HL-60/S4 treated with retinoic acid at 250 ng/mL for 4 days and 3 days (cell line): ENCODE measurements around the gene SCN1A.
"Not testable (repeated sequence)": the region's sequence is repeated elsewhere in the genome, so short reads cannot be mapped to it uniquely, and the experiment has no call there.

Experiments
- in situ Hi-C: fragments of 300-500 bp; cut with MboI; formaldehyde crosslinking; loops from 2 replicates; pipeline ENCODE4 v1.7.0; 2022; ENCODE audit warnings: low sequenced_read_pairs

The SCN1A gene

GRCh38 chr2:166127217-166128155, at the start of gene SCN1A:
SCN1A (minus strand) TSS chr2:166128020; CDS start chr2:166073621, 54,399 bp downstream.
- in situ Hi-C loops = no loop called here

DNA sequence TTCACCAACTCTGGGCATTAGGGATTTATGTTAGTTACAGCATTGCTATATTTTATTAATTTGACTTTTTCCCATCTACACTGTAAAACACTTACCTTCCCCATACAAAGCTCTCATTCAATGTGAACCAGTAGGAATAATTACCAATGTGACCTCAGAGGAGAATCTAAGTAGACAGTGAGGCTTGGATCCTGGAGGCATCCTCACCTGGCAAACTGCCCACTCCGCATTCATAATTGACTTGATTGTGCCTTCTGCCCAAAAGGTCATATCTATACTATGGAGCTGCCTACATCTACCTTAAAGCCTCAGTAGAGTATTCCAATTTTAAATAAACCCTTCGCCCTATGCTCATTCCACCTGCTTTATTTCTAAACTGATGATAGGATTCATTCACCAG, 45.4 kb upstream of the SCN1A start:
- in situ Hi-C loops = no loop called here

DNA sequence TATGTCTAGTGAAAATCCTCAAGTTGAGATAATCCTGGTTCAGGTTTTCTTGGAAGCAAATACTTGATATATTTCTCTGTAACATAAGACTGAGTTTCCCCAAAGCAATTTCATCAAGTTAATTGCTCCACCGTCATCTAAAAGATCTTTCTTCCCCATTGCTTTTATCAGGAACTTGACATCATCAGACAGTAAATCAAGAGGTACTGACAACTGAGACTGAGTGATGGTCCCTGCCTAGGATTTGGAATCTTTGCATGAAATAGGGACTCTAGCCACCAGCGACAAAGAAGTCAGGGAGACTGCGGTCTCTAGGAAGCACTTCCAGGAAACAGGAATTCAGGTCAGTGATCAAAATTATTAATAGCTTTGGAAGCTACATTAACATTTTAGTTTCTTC, 43.4 kb upstream of the SCN1A start:
- in situ Hi-C loops = no loop called here

DNA sequence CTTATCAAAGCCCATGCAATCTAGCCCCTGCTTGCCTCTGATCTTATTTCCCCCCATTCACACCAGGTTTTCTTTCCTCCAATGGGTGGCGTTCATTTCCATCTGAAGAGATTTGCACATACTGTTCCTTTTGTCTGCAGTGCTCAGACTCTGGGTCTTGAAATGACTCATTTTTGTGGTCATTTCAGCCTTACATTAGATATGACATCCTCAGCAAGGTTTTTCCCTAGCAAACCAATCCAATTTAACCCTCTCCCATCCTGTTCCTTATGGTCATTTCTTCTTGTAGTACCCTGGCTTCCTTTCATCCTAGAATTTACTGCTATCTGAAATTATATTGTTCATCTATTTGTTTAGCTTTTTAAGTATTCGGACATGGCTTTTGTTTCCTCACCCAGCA, 42.5 kb upstream of the SCN1A start:
- in situ Hi-C loops = no loop called here

DNA sequence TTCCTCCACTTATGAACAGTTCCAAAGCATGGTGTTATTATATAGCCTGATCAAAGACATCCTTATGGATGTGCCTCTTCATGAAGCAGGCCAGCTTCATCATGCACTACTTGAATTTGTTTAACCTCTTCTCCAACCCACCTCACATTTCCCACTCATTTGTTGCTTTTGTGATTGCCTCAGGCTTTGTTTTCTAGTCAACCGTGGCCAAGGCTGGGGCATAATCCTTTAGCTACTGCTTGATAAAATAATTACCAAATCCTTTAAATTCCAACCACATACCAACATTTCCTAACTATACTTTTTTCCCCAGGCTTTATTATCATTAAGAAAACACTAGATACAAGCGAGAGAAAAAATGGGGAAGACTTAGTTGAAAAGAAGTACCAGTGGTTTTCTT, 39.6 kb upstream of the SCN1A start:
- in situ Hi-C loops = no loop called here

DNA sequence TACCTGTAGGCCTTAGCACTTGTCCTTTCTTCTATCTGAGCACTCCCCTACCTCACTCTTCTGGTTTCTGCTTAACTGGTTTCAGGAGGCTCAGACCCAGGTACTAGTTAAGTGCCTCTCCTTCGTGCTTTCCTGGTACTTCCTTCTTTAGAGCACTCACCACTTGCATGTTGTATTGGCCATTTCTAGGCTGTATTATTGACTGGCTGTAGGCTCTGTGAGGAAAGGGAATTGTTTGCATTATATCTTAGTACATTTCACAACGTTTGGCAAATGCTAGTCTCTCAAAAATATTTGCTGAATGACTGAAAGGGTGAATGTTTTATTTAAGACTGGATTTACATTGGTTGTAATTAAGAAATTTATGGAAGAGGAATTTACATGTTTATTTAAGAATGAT, 36.0 kb upstream of the SCN1A start:
- in situ Hi-C loops = no loop called here

GRCh38 chr2:166158546-166158945, 30.7 kb upstream of the SCN1A start:
- in situ Hi-C loops = no loop called here

DNA sequence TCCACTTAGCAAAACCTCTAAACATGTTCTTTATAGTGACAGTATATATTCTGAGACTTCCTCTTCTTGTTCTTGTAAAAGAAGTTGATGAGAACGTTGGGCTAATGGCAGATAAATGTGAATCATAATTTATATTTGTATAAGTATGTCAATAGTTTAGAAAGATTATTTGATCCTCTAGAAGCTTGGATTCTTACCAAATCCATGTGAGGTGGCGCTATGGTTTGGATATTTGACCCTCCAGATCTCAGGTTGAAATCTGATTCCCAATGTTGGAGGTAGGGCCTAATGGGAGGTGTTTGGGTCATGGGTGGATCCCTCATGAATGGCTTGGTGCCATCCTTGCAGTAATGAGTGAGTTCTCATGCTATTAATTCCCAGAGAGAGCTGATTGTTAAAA, 29.8 kb upstream of the SCN1A start:
- in situ Hi-C loops = no loop called here

DNA sequence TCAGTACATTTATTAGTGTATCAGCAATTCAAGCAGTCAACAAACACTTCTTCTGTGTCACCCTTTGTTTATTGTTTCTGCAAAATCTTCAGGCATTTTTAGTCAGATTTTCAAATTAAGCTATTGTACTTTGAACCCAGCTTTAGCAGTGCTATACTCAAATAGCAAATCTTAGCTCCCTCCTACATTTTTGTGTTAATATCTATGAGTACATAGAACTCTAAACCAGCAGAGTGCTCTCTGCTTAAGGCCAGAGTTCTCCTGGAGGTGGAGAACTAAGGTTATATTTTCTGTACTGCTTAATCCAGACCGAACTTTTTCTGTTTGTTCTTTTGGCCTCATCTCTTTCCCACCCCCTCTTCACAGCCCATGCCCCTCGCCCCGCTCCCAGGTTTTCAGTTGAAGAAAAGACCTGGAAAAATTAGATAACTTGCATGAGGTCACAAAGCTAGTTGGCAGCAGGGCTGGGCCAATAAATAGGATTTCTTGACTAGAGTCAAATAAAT, 29.2 kb upstream of the SCN1A start:
- in situ Hi-C loops = no loop called here

- in situ Hi-C loops = no loop called here
These were observed 27.8 kb upstream of the SCN1A start for GRCh38 chr2:166155589-166155988.

DNA sequence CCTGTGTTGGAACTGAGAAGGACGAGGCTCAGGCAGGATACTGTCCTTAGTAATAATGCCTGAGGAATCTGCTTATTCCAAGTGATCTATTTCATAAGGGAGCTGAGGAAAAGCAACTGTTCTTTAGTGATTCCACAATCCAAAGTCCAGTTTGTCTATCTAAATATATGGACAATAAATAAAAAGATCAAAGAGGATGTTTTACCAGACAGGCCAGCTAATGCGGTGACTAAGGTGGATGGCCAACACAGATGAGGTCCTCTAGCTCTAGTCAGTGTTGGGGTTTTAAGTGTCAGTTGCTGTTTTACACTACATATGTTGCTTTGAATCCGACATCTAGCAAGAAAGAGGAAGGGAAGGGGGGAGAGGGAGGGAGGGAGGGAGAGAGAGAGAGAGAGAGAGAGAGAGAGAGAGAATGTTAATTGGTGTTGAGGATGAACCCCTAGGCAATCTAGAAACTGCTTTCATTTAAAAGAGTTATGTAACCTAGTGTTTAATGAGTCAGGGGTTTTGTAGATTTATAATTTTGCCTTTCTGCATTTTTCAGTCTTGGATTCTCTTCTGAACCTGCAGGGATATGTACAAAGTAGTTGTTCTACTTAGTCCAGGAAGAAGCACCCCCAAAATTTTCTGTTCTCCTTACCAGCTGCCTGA, 27.0 kb upstream of the SCN1A start:
- in situ Hi-C loops = no loop called here

DNA sequence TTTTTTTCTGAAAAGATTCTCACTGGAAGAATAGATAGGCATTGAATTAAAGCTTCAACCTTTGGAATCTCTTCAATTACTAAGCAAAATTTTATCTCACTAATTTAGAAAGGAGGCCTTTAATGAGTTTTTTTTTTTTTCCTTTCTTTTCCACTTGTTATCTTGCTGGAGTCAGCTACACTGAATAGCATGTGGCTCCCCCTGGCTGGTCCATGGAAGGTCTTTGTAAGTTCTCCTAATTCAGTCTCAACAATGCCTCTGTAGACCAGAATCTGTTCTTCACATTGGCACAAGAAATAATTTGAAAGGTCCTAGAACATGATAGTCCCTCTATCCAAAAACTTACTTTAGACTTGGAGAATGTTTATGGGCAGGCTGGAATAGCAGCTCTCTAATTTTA, 24.2 kb upstream of the SCN1A start:
- in situ Hi-C loops = no loop called here

DNA sequence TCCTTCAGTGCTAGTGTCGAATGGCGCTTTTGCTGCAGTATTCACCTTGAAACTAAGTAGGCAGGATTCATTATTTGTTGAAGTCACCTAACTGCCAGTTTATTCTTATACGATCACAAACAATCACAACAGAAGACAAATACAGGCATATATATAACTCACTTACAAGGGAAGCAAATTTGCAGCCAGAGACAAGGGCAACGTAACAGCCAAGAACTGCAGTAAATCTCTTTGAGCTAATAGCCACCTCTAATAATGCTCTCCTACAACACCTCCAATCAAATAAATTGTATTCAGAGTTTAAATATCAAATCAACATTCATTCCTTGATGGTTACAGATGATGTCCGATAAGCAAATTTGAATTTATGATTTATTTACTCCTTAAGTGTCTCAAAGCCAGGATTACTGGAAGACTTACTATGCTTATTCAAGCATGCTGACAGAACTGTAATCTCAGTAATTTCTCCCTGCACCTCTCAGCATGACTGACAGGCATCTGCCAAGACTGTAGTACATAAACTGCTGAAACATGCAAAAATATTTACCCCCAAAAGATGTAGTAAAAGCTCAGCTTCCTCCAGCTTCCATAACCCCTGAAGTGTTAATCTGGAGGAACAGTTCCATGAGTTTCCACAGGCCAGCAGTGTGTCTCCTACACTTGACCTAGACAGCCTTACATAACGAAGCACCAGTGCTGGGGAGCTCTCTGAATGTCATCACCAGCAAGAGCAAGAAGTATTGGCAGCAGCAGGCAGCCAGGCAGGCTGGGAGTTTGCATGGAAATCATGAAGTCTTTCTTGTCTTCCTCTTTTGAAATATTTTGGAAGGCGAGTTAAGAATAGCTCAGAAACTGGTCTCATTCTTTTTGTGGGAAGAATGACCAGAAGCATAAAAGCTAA, 20.9 kb upstream of the SCN1A start:
- in situ Hi-C loops = no loop called here

- in situ Hi-C loops = no loop called here
These were observed 20.1 kb upstream of the SCN1A start for GRCh38 chr2:166147883-166148282.

- in situ Hi-C loops = no loop called here
These were observed 16.3 kb upstream of the SCN1A start for GRCh38 chr2:166144071-166144470.

- in situ Hi-C loops = no loop called here
These were observed 13.1 kb upstream of the SCN1A start for GRCh38 chr2:166140932-166141331.

DNA sequence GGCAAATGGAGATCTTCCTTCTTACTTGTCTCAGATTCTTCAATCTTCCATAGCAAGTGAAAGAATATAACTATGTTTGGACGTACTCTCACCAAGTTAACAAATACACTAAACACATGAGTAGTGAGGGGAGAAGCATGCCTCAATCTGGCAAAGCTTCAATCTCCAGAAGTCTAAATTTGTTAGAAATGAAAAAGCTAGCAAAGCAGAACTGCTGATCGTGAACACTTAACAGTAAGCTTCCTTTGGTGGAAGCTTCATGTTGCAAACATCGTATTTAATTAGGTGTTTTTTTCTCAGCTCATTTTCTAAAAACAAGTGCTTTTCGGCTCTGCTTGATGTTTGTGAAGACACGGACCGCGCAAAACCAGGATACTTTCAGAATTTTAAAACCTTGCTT, 12.7 kb upstream of the SCN1A start:
- in situ Hi-C loops = no loop called here

GRCh38 chr2:166139479-166139878, 11.7 kb upstream of the SCN1A start:
- in situ Hi-C loops = not testable (repeated sequence)

GRCh38 chr2:166138667-166139066, 10.8 kb upstream of the SCN1A start:
- in situ Hi-C loops = no loop called here

- in situ Hi-C loops = no loop called here
These were observed 10.3 kb upstream of the SCN1A start for GRCh38 chr2:166138144-166138543.

DNA sequence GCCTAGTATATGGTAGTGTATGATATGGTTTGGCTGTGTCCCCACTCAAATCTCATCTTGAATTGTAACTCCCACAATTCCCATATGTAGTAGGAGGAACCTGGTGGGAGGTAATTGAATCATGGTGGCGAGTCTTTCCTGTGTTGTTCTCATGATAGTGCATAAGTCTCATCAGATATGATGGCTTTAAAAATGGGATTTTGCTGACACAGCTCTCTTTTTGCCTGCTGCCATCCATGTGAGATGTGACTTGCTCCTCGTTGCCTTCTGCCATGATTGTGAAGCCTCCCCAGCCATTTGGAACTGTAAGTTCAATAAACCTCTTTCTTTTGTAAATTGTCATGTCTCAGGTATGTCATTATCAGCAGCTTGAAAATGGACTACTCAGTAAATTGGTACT, 9.5 kb upstream of the SCN1A start:
- in situ Hi-C loops = no loop called here
